Activated T-cell treated with anti-CD3 and anti-CD28 coated beads, Interleukin-2, amount 50 U/mL, for 4 hours (primary cell): ENCODE data around the gene ARPC2. TPM values are rescaled to one million over a fixed set of nuclear protein-coding genes. Genes with fewer than 3 reads are reported as not detected.
A peak's percentile ranks its signal among the peaks of the same experiment; 100 is the strongest.
"Not testable (repeated sequence)": the region's sequence is repeated elsewhere in the genome, so short reads cannot be mapped to it uniquely, and the experiment has no call there.

Experiments
- ATAC-seq, 2 donors: fragments of 200-7000 bp; cut with Tn5 transposase; one replicate each; pipeline ENCODE4 v1.10.0; 2021
- DNase-seq: peaks from one replicate; pipeline ENCODE4 v3.0.0-alpha.2; 2020
- H3K27me3 Mint-ChIP-seq: one replicate; pipeline ENCODE4 v1.8.0; 2021; ENCODE audit warnings: low read depth, mixed read lengths
- H3K36me3 Mint-ChIP-seq: one replicate; pipeline ENCODE4 v1.8.0; 2022; ENCODE audit warnings: mixed read lengths; ENCODE audit not compliant: insufficient read depth
- H3K4me1 Mint-ChIP-seq: one replicate; pipeline ENCODE4 v1.8.0; 2021; ENCODE audit warnings: low read depth, mixed read lengths
- H3K4me3 Mint-ChIP-seq: one replicate; pipeline ENCODE4 v1.8.0; 2021; ENCODE audit warnings: mild to moderate bottlenecking, moderate library complexity, mixed read lengths
- H3K9me3 Mint-ChIP-seq: one replicate; pipeline ENCODE4 v1.8.0; 2021; ENCODE audit warnings: mixed read lengths
- total RNA-seq, 3 donors: library from RNA; stranded (reverse); gene quantifications; one replicate each; pipeline ENCODE4 v1.2.1, GENCODE V29; 2021

ARPC2 gene
- total RNA-seq, result 100 to 1,000 TPM; 381 to 396 (median 382) TPM

- peaks cover 33% of the 10 kb centered on the region for H3K4me1 Mint-ChIP-seq
- ATAC-seq, result peak; percentile 76 to 77
- peaks cover 20% of the 10 kb centered on the region for H3K36me3 Mint-ChIP-seq
- DNase-seq, result peak; percentile 91
- H3K4me3 Mint-ChIP-seq, result peak within 1 kb of the TSS; percentile 97
- peaks cover 3% of the 10 kb centered on the region for H3K27me3 Mint-ChIP-seq
- H3K9me3 Mint-ChIP-seq, result no peaks in the 10 kb centered on the region
Observed at GRCh38 chr2:218216674-218217359, at the start of gene ARPC2. Gene ARPC2 (plus strand): TSS chr2:218217189. CDS start chr2:218217471, 282 bp downstream.

DNA sequence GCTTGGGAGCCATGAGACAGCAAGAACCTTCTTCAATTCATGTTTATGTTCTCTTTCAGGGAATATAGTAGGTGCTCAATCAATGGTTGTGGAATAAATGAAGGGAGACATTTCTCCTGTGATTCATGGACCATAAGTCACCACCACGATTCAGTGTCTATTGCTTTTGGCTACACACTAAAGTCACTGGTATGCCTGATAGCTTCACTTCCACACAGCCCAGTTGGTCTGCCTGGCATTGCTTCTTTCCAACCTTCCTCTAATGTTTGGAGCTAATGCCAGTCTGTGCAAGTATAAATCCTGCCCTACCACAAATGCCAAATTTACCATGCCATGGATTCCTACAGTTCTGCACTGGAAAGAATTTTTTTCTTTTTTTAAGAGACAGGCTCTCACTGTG, 49.0 kb upstream of the ARPC2 start:
- peaks cover 2% of the 10 kb centered on the region for H3K27me3 Mint-ChIP-seq
- DNase-seq (no peak), ATAC-seq (no peak)
- H3K36me3 Mint-ChIP-seq, result no peaks in the 10 kb centered on the region
- H3K4me1 Mint-ChIP-seq, result peaks cover 31% of the 10 kb centered on the region
- H3K9me3 Mint-ChIP-seq, result no peaks in the 10 kb centered on the region
- no peak overlapping the region for H3K4me3 Mint-ChIP-seq

DNA sequence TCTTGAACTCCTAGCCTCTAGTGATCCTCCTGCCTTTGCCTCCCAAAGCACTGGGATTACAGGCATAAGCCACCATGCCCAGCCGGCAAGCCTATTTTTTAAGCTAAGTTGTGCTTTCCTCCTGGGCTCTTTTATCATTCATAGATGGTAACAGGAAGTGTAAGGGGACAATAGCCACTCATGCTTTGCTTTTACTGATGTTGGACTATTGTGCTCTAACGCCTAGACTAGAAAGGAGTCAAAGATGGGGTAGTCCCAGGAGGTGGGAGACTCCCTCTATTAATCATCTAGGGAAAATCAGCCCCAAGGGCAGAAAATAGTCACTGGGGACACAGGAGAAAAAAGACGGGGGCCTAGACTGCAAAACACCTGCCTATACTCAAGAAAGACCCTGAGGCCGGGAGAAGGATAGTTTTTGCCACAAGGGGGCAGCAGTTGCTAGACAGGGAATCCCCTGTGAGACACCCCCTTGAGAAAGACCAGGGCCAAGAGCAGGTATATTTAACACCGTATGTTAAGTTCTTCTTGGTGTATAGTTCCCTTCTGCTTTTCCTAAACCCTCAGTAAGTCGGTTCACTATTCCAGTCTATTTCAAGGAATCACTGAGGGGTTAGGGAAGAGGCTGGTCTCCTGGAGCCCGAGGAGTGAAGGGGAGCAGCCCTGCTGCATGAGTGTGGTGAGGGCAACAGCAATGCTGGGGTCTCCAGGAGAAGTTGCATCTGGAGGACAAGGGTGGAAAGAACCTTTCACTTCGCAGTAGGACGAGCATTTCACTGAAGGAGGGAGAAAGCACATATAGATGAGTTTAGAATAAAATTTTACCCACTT, 48.1 kb upstream of the ARPC2 start:
- peak; percentile 72 to 76 for ATAC-seq
- Mint-ChIP-seq H3K9me3 (no peaks in the 10 kb centered on the region), H3K4me3 (no peak overlapping the region), H3K36me3 (no peaks in the 10 kb centered on the region), H3K4me1 (peaks cover 31% of the 10 kb centered on the region), H3K27me3 (peaks cover 3% of the 10 kb centered on the region)
- DNase-seq, result peak; percentile 70

DNA sequence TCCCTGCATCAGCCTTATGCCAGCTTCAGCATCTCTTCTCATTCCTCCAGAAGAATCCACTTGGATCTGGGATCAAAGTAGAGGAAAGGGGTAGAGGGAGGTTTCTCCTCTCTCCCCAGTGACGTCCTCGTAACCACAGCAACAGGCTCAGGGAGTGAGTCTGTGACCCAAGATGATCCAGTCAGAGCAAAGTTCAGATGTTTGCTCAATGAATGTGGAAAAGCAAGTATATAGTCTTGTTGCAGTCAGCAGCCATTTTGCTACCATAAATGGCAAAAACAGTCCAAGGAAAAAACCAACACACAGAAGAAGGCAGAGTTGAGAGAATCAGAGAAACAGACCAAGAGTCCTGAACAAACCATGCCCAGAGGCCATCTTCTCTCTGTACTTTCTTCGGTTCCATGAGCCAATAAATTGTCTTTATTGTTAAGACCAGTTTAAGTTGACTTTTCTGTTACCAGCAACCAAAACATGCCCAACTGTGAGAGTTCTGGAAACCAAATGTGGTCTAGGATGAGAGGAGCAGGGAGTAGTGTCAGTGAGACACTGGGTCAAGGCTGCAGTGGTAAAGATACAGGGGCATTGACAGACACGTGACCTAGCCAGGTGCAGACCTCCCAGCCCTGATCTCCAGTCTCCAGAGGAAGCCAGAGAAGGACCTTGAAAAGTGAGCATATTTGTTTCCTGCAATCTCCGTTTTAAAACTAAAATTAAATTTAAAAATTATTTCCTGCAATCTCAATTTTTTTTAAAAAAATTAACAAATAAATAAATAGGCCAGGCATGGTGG, 47.0 kb upstream of the ARPC2 start:
- H3K4me3 Mint-ChIP-seq, result no peak overlapping the region
- no peaks in the 10 kb centered on the region for H3K9me3 Mint-ChIP-seq
- ATAC-seq, result no peak
- no peaks in the 10 kb centered on the region for H3K36me3 Mint-ChIP-seq
- DNase-seq, result no peak
- peaks cover 31% of the 10 kb centered on the region for H3K4me1 Mint-ChIP-seq
- H3K27me3 Mint-ChIP-seq, result peaks cover 3% of the 10 kb centered on the region

DNA sequence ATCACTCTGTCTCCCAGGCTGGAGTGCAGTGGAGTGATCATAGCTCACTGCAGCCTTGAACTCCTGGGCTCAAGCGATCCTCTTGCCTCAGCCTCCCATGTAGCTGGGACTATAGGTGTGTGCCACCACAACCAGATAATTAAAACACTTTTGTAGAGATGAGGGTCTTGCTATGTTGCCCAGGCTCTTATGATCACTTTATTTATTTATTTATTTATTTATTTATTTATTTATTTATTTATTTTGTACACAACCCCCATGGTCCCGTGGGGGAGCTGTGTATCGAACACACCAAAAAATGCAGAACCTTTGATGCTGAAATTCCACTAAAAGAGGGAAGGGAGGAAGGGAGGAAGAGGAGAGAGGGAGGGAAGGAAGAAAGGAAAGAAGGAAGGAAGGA, 45.2 kb upstream of the ARPC2 start:
- H3K9me3 Mint-ChIP-seq, result not testable (repeated sequence)

DNA sequence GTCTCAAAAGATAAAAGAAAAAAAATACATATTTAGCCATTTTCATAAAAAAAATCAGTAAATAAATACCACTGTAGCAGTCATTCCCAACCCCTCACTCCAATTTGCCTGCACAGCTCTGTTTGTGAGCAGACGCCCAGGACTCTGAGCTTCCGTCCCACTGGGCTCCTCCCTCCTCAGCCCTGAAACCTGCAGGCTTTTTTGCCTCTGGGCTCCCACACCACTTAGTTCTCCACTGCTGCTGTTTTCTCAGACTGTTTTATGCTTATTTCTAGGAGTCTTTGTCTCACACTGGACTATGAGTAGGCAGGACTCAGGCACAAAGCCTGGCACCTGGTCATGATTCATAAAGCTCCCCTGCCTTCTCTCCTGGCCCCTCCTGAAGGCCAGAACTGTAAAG, 44.1 kb upstream of the ARPC2 start:
- no peak for DNase-seq
- H3K9me3 Mint-ChIP-seq, result no peaks in the 10 kb centered on the region
- no peak overlapping the region for H3K4me3 Mint-ChIP-seq
- H3K27me3 Mint-ChIP-seq, result peaks cover 3% of the 10 kb centered on the region
- no peaks in the 10 kb centered on the region for H3K36me3 Mint-ChIP-seq
- peaks cover 12% of the 10 kb centered on the region for H3K4me1 Mint-ChIP-seq
- ATAC-seq, result no peak

More for the DNA sequence above, 45.2 kb upstream of the ARPC2 start:
- peaks cover 23% of the 10 kb centered on the region for H3K4me1 Mint-ChIP-seq
- not testable (repeated sequence) for H3K27me3 Mint-ChIP-seq, DNase-seq, ATAC-seq, H3K36me3 Mint-ChIP-seq, H3K4me3 Mint-ChIP-seq

- peaks cover 4% of the 10 kb centered on the region for H3K27me3 Mint-ChIP-seq
- no peaks in the 10 kb centered on the region for H3K4me1 Mint-ChIP-seq
- H3K36me3 Mint-ChIP-seq, result no peaks in the 10 kb centered on the region
- DNase-seq (no peak), ATAC-seq (no peak)
- H3K4me3 Mint-ChIP-seq, result no peak overlapping the region
- H3K9me3 Mint-ChIP-seq, result no peaks in the 10 kb centered on the region
Observed at GRCh38 chr2:218179782-218180181, 37.2 kb upstream of the ARPC2 start.

DNA sequence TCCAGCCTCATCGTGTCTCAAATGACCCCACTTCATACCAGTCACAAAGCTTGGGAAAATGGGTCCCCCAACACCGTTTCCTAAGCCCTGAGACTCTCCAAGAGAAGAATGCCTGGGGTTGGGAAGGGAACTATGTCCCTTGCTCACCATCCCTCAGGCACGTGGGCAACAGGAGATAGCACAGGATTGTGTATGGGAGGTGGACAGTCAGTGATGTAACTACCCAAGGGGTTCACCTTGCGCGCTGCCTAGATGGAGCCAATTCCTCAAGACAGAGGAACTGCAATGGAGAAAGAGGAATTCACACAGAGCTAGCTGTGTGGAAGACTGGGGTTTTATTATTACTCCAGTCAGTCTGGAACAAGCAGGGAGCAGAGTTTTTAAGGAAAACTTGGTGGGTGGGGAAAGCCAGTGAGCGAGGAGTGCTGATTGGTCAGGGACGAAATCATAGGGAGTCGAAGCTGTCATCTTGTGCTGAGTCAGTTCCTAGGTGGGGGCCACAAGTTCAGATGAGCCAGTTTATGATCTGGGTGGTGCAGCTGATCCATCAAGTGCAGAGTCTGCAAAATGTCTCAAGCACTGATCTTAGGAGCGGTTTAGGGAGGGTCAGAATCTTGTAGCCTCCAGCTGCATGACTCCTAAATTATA, 36.4 kb upstream of the ARPC2 start:
- Mint-ChIP-seq H3K9me3 (no peaks in the 10 kb centered on the region), H3K27me3 (peaks cover 4% of the 10 kb centered on the region), H3K36me3 (no peaks in the 10 kb centered on the region), H3K4me1 (no peaks in the 10 kb centered on the region), H3K4me3 (no peak overlapping the region)
- DNase-seq (no peak), ATAC-seq (no peak)

- Mint-ChIP-seq H3K27me3 (no peaks in the 10 kb centered on the region), H3K4me1 (peaks cover 7% of the 10 kb centered on the region), H3K4me3 (no peak overlapping the region), H3K9me3 (no peaks in the 10 kb centered on the region), H3K36me3 (no peaks in the 10 kb centered on the region)
- ATAC-seq, result no peak
- DNase-seq, result no peak
Observed at GRCh38 chr2:218184331-218184730, 32.7 kb upstream of the ARPC2 start.

GRCh38 chr2:218186355-218186766, 30.6 kb upstream of the ARPC2 start:
- DNase-seq (peak; percentile 65), ATAC-seq (peak; percentile 90 to 94)
- Mint-ChIP-seq H3K36me3 (no peaks in the 10 kb centered on the region), H3K9me3 (no peaks in the 10 kb centered on the region), H3K4me1 (peaks cover 7% of the 10 kb centered on the region), H3K27me3 (no peaks in the 10 kb centered on the region), H3K4me3 (no peak overlapping the region)

DNA sequence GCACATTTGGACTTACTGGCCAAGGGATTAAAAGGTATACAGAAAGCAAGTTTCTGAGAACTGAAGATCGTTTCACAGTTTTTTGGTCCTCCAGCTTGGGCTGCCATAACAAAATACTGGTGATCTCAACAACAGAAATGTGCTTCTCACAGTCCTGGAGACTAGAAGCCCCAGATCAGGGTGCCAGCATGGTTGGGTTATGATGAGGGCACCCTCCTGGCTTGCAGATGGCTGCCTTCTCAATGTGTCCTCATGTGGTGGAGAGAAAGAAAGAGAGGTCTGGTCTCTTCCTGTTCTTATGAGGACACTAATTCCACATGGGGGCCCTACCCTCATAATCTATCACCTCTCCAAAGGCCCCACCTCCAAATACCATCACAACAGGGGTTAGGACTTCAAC, 30.1 kb upstream of the ARPC2 start:
- Mint-ChIP-seq H3K4me1 (peaks cover 7% of the 10 kb centered on the region), H3K9me3 (no peaks in the 10 kb centered on the region), H3K4me3 (no peak overlapping the region), H3K36me3 (no peaks in the 10 kb centered on the region), H3K27me3 (no peaks in the 10 kb centered on the region)
- ATAC-seq (no peak), DNase-seq (no peak)

DNA sequence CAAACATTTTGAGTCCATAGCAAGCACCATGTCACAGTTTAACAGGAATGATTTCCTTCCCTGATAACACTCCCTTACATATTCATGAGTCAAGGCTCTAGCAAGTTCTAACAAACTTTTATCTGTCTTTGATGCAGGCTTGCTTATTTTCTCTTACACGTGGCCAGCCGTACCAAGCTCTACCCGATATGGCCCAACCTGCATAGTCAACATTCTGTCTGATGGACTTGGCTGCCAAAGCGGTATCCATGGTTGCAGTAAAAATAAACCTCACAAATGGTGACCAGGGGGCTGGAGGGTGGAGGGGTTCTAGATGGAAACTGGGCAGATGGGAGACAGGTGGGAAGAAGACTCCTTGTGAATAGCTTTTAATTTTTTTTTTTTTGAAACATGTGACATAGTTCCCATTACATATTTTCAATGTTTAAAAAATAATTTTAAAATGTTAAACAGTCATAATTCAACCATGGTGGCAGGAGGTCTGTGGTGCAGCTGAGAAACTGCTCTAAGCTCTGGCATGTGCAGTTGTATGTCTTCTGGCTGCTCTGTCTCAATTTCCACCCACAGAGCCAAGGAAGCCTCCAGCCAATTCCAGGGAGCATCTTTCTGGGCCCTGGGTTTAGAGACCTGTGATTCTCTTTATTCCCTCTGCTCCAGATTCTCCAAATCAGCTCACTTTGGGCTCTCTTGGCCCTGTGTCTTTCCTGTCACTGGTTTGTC, 29.5 kb upstream of the ARPC2 start:
- no peak overlapping the region for H3K4me3 Mint-ChIP-seq

DNA sequence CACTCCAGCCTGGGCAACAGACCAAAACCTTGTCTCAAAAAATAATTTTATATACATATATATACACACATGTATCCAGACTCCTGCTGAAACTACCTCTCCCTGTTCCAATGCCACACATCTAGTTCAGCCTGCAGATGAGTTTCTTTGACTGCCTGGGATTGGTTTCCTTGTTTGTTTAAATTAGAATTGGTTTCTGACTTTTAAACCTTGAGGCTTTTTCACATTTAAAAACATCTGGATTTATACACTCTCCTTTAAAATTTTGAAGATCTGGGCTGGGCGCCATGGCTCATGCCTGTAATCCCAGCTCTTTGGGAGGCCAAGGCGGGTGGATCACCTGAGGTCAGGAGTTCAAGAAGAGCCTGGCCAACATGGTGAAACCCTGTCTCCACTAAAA, 28.5 kb upstream of the ARPC2 start:
- no peaks in the 10 kb centered on the region for H3K9me3 Mint-ChIP-seq
- no peaks in the 10 kb centered on the region for H3K36me3 Mint-ChIP-seq

More for the DNA sequence above, 29.5 kb upstream of the ARPC2 start:
- H3K9me3 Mint-ChIP-seq, result no peaks in the 10 kb centered on the region
- H3K4me1 Mint-ChIP-seq, result peaks cover 7% of the 10 kb centered on the region
- DNase-seq (no peak), ATAC-seq (no peak)
- no peaks in the 10 kb centered on the region for H3K36me3 Mint-ChIP-seq
- peaks cover 1% of the 10 kb centered on the region for H3K27me3 Mint-ChIP-seq

More for the DNA sequence above, 28.5 kb upstream of the ARPC2 start:
- no peak for DNase-seq
- Mint-ChIP-seq H3K4me1 (peaks cover 7% of the 10 kb centered on the region), H3K27me3 (peaks cover 1% of the 10 kb centered on the region), H3K4me3 (no peak overlapping the region)
- ATAC-seq, result no peak
